Neutrophil (primary cell): ENCODE results near the gene AMBRA1.

Source experiments
- H3K27ac ChIP-seq: fragments of 200-600 bp; sonication (generic); 2 replicates; pipeline ENCODE4 v1.5.1; 2016; ENCODE audit warnings: mild to moderate bottlenecking, moderate library complexity
- H3K27me3 ChIP-seq: fragments of 200-600 bp; sonication (generic); 2 replicates; pipeline ENCODE4 v1.6.0; 2016; ENCODE audit warnings: mild to moderate bottlenecking
- H3K36me3 ChIP-seq: fragments of 200-600 bp; sonication (generic); 2 replicates; pipeline ENCODE4 v1.5.1; 2017
- H3K4me1 ChIP-seq, 2 experiments: fragments of 200-600 bp in 1 of 2; sonication (generic) in 1 of 2; 1 replicate in 1 of 2; 2 replicates in 1 of 2; pipeline versions ENCODE4 v1.5.1 to v1.6.1; 2013 to 2016; ENCODE audit warnings: low read depth in 1 of 2, low read length in 1 of 2, mild to moderate bottlenecking in 1 of 2, moderate library complexity in 1 of 2; ENCODE audit not compliant: control insufficient read depth in 1 of 2, insufficient read depth in 1 of 2
- H3K4me3 ChIP-seq, 2 experiments: fragments of 200-600 bp in 1 of 2; sonication (generic) in 1 of 2; 1 replicate in 1 of 2; 2 replicates in 1 of 2; pipeline ENCODE4 v1.5.1; 2013 to 2016; ENCODE audit warnings: low read depth in 1 of 2, low read length in 1 of 2, mild to moderate bottlenecking in 1 of 2, moderate library complexity in 1 of 2
- H3K9me3 ChIP-seq: fragments of 200-600 bp; sonication (generic); 2 replicates; pipeline ENCODE4 v1.5.1; 2016
- CTCF ChIP-seq: fragments of 200-600 bp; sonication (generic); IDR thresholded peaks from 2 replicates; pipeline ENCODE4 v1.5.1; 2016; ENCODE audit warnings: antibody characterized with exemption

The AMBRA1 gene

DNA sequence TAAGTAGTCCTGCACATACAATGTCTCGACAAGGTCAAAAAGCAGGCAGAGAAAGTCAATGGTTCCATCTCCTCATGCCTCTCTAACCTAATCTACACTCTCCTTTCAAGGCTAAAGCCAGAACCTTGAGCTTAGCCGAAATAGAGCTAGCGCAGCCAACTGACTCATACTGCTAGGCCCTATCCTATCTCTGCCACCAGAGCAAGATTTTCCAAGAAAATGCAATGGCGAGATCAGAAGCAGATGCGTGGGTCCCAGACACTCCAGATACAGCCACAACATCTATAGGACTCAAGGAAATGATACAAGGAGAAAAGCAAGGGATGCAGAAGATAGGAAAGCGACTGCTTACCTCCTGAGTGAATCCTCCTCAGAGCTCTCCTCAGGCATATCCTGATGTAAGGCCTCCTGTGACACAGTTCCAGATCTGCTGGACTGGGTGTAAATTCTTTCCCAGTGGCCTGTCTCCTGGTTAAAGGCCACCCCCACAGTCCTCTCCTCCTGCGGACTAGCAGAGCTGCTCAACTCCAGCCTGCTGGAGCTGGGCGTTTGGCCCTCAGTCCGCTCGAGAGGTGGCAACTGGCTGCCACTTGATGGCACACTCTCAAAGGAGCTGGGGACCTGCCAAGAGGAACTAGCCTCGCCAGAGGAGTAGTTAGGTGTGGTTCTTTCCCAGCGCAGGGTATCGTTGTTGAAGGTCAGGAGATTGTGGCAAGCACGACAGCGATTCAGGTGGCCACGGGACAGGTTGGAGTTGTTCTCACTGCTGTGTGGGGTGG is 52.0 kb downstream of the AMBRA1 start:
- H3K9me3 ChIP-seq = no peaks in the 10 kb centered on the region
- peaks cover 69% of the 10 kb centered on the region for H3K36me3 ChIP-seq
- no peak for TF ChIP-seq CTCF
- H3K4me3 ChIP-seq = no peak overlapping the region
- H3K4me1 ChIP-seq = no peaks in the 10 kb centered on the region
- no peaks in the 10 kb centered on the region for H3K27me3 ChIP-seq
- H3K27ac ChIP-seq = no peak overlapping the region

- peaks cover 60% of the 10 kb centered on the region for H3K36me3 ChIP-seq
- H3K27ac ChIP-seq = no peak overlapping the region
- no peaks in the 10 kb centered on the region for H3K9me3 ChIP-seq
- TF ChIP-seq CTCF = no peak
- H3K27me3 ChIP-seq = no peaks in the 10 kb centered on the region
- H3K4me1 ChIP-seq = no peaks in the 10 kb centered on the region
- H3K4me3 ChIP-seq = no peak overlapping the region
Measured at GRCh38 chr11:46540807-46541206, 53.0 kb downstream of the AMBRA1 start.

DNA sequence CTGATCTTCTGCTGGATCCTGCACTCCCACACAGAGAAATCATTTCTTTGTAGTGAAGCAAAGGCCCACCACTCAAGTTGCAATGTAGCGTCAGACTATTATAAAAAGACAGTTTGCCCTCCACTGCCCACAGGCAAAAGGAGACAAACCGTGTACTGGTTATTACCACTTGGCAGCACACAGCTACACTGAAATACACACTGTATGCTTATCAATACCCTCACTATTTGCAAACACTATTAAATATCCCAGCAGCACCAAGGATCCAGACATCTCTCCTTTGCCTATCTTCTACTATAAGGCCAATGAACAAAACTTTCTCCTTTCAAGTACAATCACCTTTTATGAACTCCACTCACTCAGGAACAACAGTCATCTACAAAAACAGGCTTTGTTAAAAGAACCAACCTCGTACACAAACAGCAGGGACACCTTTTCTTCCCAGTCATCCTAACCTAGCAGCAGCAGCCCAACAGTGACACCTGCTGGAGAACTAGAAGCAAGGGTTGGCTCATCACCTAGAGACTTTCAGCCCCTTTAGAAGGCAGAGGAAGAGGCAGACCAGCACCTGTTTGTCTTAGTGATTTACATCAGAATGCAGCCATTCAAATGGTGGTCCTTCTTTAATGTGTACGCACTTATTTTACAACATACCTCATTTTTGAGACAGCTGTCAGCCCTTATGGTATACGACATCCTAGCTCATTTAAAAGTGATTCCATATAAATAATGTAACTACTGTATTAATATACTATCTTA is 56.1 kb downstream of the AMBRA1 start:
- Histone ChIP-seq H3K4me3 (no peak overlapping the region), H3K27me3 (no peaks in the 10 kb centered on the region), H3K4me1 (peaks cover 0 to 3% of the 10 kb centered on the region in 2 experiments), H3K9me3 (no peaks in the 10 kb centered on the region), H3K27ac (no peak overlapping the region), H3K36me3 (peaks cover 31% of the 10 kb centered on the region)
- peak; percentile 76 for TF ChIP-seq CTCF

- no peak overlapping the region for H3K4me3 ChIP-seq
- no peaks in the 10 kb centered on the region for H3K9me3 ChIP-seq
- peaks cover 0 to 3% of the 10 kb centered on the region in 2 experiments for H3K4me1 ChIP-seq
- TF ChIP-seq CTCF = no peak
- H3K27ac ChIP-seq = no peak overlapping the region
- H3K27me3 ChIP-seq = no peaks in the 10 kb centered on the region
- H3K36me3 ChIP-seq = peaks cover 25% of the 10 kb centered on the region
Measured at GRCh38 chr11:46537121-46537520, 56.7 kb downstream of the AMBRA1 start.

GRCh38 chr11:46535688-46536087 is 58.1 kb downstream of the AMBRA1 start:
- H3K36me3 ChIP-seq = peaks cover 11% of the 10 kb centered on the region
- no peaks in the 10 kb centered on the region for H3K9me3 ChIP-seq
- H3K27me3 ChIP-seq = no peaks in the 10 kb centered on the region
- H3K4me1 ChIP-seq = peaks cover 0 to 3% of the 10 kb centered on the region in 2 experiments
- no peak for TF ChIP-seq CTCF
- no peak overlapping the region for H3K4me3 ChIP-seq
- no peak overlapping the region for H3K27ac ChIP-seq
